Urothelium cell line (cell line): ENCODE results near the gene ARHGAP10.
A peak's percentile ranks its signal among the peaks of the same experiment; 100 is the strongest.

Experiments
- DNase-seq: peaks from one replicate; pipeline ENCODE4 v3.0.0; 2011; ENCODE audit warnings: low spot score, mixed read lengths
- FAIRE-seq: peaks from 2 replicates; lab custom pipeline; 2011; peaks lifted over from hg19 to GRCh38; lab: Jason Lieb, UNC

The ARHGAP10 gene

DNA sequence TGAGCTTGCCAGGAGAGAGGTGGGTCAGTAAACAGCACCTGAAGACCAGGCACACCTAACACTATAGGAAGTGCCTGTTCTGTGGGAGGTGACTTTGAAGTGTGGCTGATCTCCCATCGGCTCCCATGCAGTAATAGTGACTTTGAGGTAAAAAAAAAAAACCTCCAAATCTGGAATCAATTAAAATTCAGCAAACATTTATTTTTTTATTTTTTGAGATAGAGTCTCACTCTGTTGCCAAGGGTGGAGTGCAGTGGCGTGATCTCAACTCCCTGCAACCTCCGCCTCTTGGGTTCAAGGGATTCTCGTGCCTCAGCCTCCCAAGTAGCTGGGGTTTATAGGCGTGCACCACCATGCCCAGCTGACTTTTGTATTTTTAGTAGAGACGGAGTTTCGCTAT is 32.4 kb downstream of the ARHGAP10 start:
- FAIRE-seq: no peak
- DNase-seq: no peak

DNA sequence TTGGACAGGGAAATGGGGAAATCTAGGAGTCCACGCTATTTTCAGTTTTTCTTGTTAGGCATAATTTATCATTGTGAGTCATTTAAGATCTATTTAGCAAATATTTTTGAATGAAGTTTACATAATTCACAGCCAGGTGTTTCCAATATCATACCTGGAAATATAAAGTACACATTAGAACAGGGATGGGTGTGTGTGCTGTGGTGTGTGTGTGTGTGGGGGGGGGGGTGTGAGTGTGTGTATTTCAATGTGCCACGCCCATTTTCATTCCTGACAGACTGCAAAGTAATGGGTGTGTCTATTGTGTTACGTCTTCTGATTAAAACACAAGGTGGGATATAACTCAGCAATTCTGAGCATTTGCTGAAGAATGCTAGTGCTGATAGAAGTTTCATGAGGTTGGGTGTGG is 33.2 kb downstream of the ARHGAP10 start:
- DNase-seq (no peak), FAIRE-seq (no peak)

- DNase-seq: no peak
- no peak for FAIRE-seq
Measured at GRCh38 chr4:147768113-147768512, 36.2 kb downstream of the ARHGAP10 start.

- no peak for FAIRE-seq
- DNase-seq: no peak
Measured at GRCh38 chr4:147769386-147769785, 37.5 kb downstream of the ARHGAP10 start.

DNA sequence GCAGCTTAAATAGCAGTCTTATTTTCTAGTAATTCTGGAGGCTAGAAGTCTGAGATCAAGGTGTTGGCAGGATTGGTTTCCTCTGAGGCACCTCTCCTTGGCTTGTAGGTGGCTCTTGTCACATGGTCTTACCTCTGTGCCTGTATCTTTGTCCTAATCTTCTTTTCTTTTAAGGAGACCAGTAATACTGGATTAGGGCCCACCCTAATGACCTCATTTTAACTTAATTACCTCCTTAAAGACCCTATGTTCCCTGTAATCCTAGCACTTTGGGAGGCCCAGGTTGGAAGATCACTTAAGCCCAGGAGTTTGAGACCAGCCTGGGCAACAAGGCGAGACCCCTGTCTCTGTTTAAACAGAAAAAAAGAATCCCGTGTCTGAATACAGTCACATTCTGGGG is 38.9 kb downstream of the ARHGAP10 start:
- DNase-seq (no peak), FAIRE-seq (no peak)

DNA sequence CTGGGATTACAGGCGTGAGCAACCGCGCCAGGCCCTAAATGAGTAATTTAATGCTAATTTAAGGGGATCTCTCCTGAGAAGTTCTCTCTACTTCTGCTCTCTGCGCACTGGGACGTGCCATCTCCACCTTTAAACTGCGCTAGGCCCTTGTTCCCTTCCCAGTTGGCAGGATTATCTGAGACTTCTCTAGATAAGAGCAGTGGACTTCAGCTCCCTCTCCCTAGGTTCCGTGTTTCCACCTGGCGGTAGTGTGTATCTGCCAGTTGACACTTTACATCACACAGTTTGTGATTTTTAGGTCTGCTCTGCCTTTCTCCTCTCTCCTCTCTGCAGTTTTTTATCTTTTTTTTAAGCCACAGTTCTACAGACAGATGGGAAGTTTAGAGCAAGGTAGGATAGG is 40.2 kb downstream of the ARHGAP10 start:
- FAIRE-seq: no peak
- DNase-seq: no peak

DNA sequence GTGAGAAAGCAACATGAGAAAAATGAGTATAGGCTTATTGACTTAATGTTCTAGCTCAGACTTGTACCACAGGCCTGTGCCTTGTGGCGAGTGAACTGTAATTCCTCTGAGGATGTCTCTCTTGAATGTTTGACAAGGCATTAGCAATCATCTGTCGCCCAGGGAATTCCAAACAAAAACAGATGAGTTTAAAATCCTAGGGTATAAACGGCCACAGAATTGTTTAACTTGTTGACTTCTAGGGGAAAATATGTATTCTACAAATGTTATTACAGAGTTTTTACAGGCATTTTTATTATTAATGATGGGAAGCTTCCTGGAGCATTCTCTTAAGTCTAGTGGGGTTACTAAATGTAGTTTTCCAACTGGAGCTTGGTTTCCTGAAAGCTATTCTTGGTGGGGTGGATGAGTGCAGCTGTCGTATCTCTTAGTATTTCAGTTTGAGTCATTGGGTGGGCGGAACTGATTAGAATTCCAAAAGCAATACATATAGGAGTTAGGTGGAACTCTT is 40.6 kb downstream of the ARHGAP10 start:
- DNase-seq: no peak
- no peak for FAIRE-seq

- FAIRE-seq: no peak
Measured at GRCh38 chr4:147773261-147774184, 41.6 kb downstream of the ARHGAP10 start.

DNA sequence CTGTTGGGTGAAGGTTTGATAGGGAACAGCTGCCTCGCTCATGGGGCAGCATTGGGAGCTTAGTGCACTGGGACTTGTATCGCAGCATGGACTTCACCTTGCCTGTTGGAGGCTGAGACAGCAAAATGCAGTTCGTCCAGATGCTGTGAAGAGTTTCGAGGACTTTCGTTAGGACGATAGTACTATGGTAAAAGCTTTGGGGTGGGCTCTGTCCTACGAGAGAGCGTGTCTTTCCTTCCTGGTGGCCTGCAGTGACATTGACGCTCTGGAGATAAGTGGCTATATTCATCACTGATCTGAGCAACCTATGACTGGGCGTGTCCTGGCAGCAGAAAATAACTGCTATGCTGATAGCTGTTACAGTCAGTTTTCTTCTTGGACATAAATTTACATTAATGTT is 44.8 kb downstream of the ARHGAP10 start:
- FAIRE-seq (no peak), DNase-seq (no peak)

More at GRCh38 chr4:147773261-147774184, 41.6 kb downstream of the ARHGAP10 start:
- no peak for DNase-seq

- DNase-seq (peak; percentile 32), FAIRE-seq (no peak)
Measured at GRCh38 chr4:147777456-147778091, 45.7 kb downstream of the ARHGAP10 start.

- FAIRE-seq (no peak), DNase-seq (no peak)
Measured at GRCh38 chr4:147778942-147779341, 47.1 kb downstream of the ARHGAP10 start.

GRCh38 chr4:147779451-147779850 is 47.6 kb downstream of the ARHGAP10 start:
- FAIRE-seq (no peak), DNase-seq (no peak)

GRCh38 chr4:147780137-147780777 is 48.4 kb downstream of the ARHGAP10 start:
- DNase-seq: no peak
- FAIRE-seq: no peak

GRCh38 chr4:147782087-147782781 is 50.3 kb downstream of the ARHGAP10 start:
- FAIRE-seq (no peak), DNase-seq (no peak)

DNA sequence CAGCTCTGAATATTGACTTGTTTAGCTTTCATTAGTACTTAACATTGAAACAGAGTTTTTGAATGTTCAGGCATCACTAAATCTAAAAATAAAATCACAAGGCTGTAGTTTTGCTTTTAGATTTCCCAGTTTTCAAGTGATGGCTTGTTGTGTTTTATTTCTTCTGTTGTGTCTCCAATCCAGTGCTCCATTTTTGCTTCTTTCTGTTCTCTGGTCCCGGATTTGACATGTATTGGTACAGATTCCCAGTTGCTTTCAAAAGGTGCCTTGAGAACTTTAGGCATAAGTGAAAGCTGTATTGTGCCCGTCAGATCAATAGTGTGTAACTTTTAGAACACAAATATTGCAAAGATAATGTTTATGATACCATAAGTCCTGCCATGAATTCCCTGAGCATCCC is 53.2 kb downstream of the ARHGAP10 start:
- no peak for DNase-seq
- no peak for FAIRE-seq

GRCh38 chr4:147786031-147786430 is 54.1 kb downstream of the ARHGAP10 start:
- no peak for DNase-seq
- FAIRE-seq: no peak

- no peak for FAIRE-seq
- DNase-seq: no peak
Measured at GRCh38 chr4:147786531-147786930, 54.6 kb downstream of the ARHGAP10 start.

- FAIRE-seq (no peak), DNase-seq (no peak)
Measured at GRCh38 chr4:147787204-147787603, 55.3 kb downstream of the ARHGAP10 start.

- no peak for FAIRE-seq
- no peak for DNase-seq
Measured at GRCh38 chr4:147788791-147789190, 56.9 kb downstream of the ARHGAP10 start.

GRCh38 chr4:147789596-147789995 is 57.7 kb downstream of the ARHGAP10 start:
- DNase-seq (no peak), FAIRE-seq (no peak)

GRCh38 chr4:147790412-147790811 is 58.5 kb downstream of the ARHGAP10 start:
- no peak for DNase-seq
- no peak for FAIRE-seq
